GM12874 (cell line): ENCODE results near the gene SCP2.

Source experiments
- CTCF ChIP-seq: IDR thresholded peaks from 2 replicates; pipeline ENCODE4 v1.5.1; 2011; ENCODE audit warnings: low read depth, mild to moderate bottlenecking, control low read depth, low read length, moderate library complexity; ENCODE audit not compliant: insufficient read depth

SCP2 gene

DNA sequence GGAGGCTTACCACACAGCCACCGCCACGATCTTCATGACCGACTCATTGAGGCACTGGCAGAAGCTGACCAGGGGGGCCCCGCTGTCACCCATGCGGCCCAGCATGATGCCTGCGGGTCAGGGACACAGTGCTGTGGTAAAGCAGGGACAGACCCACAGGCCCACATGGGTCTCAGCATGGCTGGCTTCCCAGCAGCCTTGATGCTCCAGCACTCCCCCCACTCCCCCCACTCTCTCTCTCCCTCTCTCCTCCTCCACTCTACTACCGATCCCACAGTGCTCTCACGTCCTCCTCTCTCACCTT lies 166.3 kb downstream of the SCP2 start:
- no peak for TF ChIP-seq CTCF

- TF ChIP-seq CTCF = no peak
Measured at GRCh38 chr1:53093778-53094532, 166.9 kb downstream of the SCP2 start.

GRCh38 chr1:53094533-53094919 lies 167.4 kb downstream of the SCP2 start:
- TF ChIP-seq CTCF = no peak
